GM21515 (cell line): ENCODE measurements around the gene MEIOB.

Experiments used
- ATAC-seq: cut with Tn5 transposase; IDR thresholded peaks from one replicate; pipeline ENCODE4 v1.9.1; 2021; ENCODE audit not compliant: unreplicated experiment

The MEIOB gene

GRCh38 chr16:1789643-1790045 is 82.3 kb downstream of the MEIOB start:
- ATAC-seq = no peak

GRCh38 chr16:1788708-1789100 is 83.3 kb downstream of the MEIOB start:
- ATAC-seq = no peak

DNA sequence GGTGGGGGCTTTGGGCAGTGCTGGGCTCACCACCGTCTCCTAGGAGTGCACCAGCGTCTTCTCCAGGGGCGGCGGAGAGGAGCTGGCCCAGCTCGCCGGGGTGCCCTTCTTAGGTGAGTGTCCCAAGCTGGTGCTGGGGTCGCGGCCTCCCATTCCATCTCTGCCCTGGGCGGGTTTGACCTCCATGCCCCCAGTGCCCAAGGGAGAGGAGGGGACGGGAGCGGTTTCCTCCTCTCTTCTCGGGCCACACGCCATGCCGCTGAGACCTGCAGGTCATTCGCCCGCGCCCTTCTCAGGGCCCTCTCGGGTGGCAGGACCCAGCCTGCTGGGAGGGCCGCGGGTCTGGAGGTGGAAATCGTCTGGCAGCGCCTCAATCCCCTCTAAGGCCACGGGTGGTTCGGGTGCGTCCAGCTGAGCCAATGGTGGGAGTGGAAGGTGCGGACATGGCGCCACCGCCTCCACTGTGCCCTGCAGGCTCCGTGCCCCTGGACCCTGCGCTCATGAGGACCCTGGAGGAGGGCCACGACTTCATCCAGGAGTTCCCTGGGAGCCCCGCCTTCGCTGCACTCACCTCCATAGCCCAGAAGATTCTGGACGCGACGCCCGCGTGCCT is 83.8 kb downstream of the MEIOB start:
- ATAC-seq = no peak

- no peak for ATAC-seq
These were observed 84.5 kb downstream of the MEIOB start for GRCh38 chr16:1787322-1788094.

DNA sequence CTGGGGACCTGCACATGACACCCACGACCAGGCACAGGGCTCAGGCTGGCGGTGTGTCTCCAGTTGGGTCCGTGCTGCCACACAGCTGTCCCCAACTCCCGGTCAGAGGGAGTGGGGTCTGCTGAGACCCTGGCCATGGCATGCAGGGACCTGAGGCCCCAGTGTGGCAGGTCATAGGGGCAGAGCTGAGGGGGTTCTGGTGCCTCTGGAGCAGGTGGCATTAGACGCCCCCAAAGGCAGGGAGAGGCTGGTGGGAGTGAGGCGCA is 85.0 kb downstream of the MEIOB start:
- ATAC-seq = no peak

DNA sequence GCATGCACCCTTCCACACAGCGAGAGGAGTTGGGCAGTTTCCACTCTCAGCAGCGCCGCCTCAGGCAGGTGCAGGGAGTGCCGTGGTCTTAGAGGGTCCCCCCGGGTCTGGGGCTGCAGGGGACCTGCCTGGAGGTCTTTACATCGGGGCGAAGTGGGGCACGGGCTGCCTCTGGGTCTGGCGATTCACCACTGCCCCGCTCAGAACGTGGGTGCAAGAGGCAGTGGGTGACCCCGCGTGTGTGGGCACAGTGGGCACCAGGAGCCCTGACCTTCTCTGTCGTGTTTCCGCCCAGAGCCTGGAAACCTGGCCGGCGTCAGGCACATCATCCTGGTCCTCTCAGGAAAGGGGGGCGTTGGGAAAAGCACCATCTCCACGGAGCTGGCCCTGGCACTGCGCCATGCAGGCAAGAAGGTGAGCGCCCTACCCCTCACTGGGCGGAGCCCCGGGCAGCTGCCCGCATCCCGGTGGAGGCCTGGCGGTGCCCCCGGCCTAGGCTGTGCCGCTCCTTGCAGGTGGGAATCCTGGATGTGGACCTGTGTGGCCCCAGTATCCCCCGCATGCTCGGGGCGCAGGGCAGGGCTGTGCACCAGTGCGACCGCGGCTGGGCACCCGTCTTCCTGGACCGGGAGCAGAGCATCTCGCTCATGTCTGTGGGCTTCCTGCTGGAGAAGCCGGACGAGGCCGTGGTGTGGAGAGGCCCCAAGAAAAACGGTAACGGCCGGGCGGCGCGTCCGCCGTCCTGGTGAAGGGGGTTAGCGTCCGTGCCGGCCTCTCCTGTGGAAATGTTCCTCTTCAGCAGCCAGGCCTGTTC is 85.5 kb downstream of the MEIOB start:
- ATAC-seq = no peak

DNA sequence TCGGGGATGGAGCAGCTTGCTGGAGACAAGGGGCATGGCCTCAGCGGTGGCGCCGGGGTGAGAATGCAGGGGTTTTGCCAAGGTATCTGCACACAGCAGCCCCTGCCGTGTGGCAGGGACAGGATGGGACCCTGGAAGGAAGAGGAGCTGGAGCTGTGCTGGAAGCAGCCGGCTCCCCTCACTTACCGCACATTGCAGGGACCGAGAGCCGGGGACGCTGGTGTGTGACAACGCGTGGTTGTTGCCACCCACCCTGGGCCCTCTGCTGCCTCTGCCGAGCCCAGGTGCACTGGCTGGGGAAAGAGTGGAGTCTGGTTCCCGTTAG is 86.2 kb downstream of the MEIOB start:
- no peak for ATAC-seq

GRCh38 chr16:1784977-1785845 is 86.8 kb downstream of the MEIOB start:
- ATAC-seq = no peak
